ENCODE results near the gene IQCK.

GRCh38 chr16:19872179-19872863, 154.2 kb downstream of the IQCK start:
- TF ChIP-seq USF1 (IDR thresholded peaks at IDR 0.05), result no peak
- no peak for TF ChIP-seq TEAD4 (IDR thresholded peaks at IDR 0.05)
- no peak for TF ChIP-seq CEBPB (IDR thresholded peaks at IDR 0.05)
- TF ChIP-seq TAF1 (IDR thresholded peaks at IDR 0.05; ENCODE audit: low read depth), result no peak
- no peak for TF ChIP-seq NFIC (IDR thresholded peaks at IDR 0.05)
- TF ChIP-seq YY1 (IDR thresholded peaks at IDR 0.05; ENCODE audit: low read depth), result no peak
- TF ChIP-seq MAX (IDR thresholded peaks at IDR 0.05), result no peak
- no peak for TF ChIP-seq EP300 (IDR thresholded peaks at IDR 0.05; ENCODE audit: borderline replicate concordance)
- no peak for TF ChIP-seq RAD21 (IDR thresholded peaks at IDR 0.05; ENCODE audit: low read depth)
- TF ChIP-seq ZBTB7A (IDR thresholded peaks at IDR 0.05; ENCODE audit: low read depth), result no peak
- TF ChIP-seq EGR1 (IDR thresholded peaks at IDR 0.05), result no peak
- TF ChIP-seq REST (IDR thresholded peaks at IDR 0.05; ENCODE audit: low read depth), result no peak
- no peak for TF ChIP-seq FOXM1 (IDR thresholded peaks at IDR 0.05; ENCODE audit: borderline replicate concordance, low read depth)
- TF ChIP-seq TCF12 (IDR thresholded peaks at IDR 0.05; ENCODE audit: low read depth), result no peak

Data from Ishikawa (cell line).